ENCODE measurements around the gene MEGF10. TPM values are rescaled to one million over a fixed set of nuclear protein-coding genes. Genes with fewer than 3 reads are reported as not detected.

MEGF10 gene
- total and polyA plus RNA-seq, 2 experiments from 2014 or later = 1.7 to 8.2 TPM

GRCh38 chr5:127367029-127367428 lies 76.4 kb downstream of the MEGF10 start:
- no peak overlapping the region for H3K4me3 ChIP-seq
- peaks cover 14% of the 10 kb centered on the region for H3K4me1 ChIP-seq (ENCODE audit: low read depth)
- no peaks in the 10 kb centered on the region for H3K36me3 ChIP-seq
- no peaks in the 10 kb centered on the region for H3K9me3 ChIP-seq (ENCODE audit: low read depth)
- no peak for TF ChIP-seq CTCF (IDR thresholded peaks at IDR 0.05; ENCODE audit: low read depth, low read length)
- H3K27me3 ChIP-seq = no peaks in the 10 kb centered on the region
- no peak overlapping the region for H3K27ac ChIP-seq
- DNase-seq (ENCODE audit: low read depth in 1 of 2, low spot score in 1 of 2) = no peak

GRCh38 chr5:127367946-127368465 lies 77.4 kb downstream of the MEGF10 start:
- H3K4me3 ChIP-seq = no peak overlapping the region
- no peaks in the 10 kb centered on the region for H3K36me3 ChIP-seq
- H3K27ac ChIP-seq = no peak overlapping the region
- H3K4me1 ChIP-seq (ENCODE audit: low read depth) = peaks cover 14% of the 10 kb centered on the region
- no peaks in the 10 kb centered on the region for H3K9me3 ChIP-seq (ENCODE audit: low read depth)
- H3K27me3 ChIP-seq = no peaks in the 10 kb centered on the region
- no peak for DNase-seq (ENCODE audit: low read depth in 1 of 2, low spot score in 1 of 2)
- no peak for TF ChIP-seq CTCF (IDR thresholded peaks at IDR 0.05; ENCODE audit: low read depth, low read length)

GRCh38 chr5:127369796-127370195 lies 79.2 kb downstream of the MEGF10 start:
- peak overlapping the region; percentile 4 for H3K27ac ChIP-seq
- no peaks in the 10 kb centered on the region for H3K36me3 ChIP-seq
- H3K27me3 ChIP-seq = no peaks in the 10 kb centered on the region

GRCh38 chr5:127370631-127371030 lies 80.0 kb downstream of the MEGF10 start:
- no peaks in the 10 kb centered on the region for H3K9me3 ChIP-seq (ENCODE audit: low read depth)
- H3K4me1 ChIP-seq (ENCODE audit: low read depth) = peaks cover 14% of the 10 kb centered on the region
- H3K27me3 ChIP-seq = no peaks in the 10 kb centered on the region
- H3K27ac ChIP-seq = no peak overlapping the region
- no peaks in the 10 kb centered on the region for H3K36me3 ChIP-seq
- DNase-seq (ENCODE audit: low read depth in 1 of 2, low spot score in 1 of 2) = no peak
- H3K4me3 ChIP-seq = no peak overlapping the region
- TF ChIP-seq CTCF (IDR thresholded peaks at IDR 0.05; ENCODE audit: low read depth, low read length) = no peak

More at GRCh38 chr5:127369796-127370195, 79.2 kb downstream of the MEGF10 start:
- no peak overlapping the region for H3K4me3 ChIP-seq
- H3K4me1 ChIP-seq (ENCODE audit: low read depth) = peaks cover 14% of the 10 kb centered on the region
- peak in 1 of 2 donors; percentile 18 for DNase-seq (ENCODE audit: low read depth in 1 of 2, low spot score in 1 of 2)
- H3K9me3 ChIP-seq (ENCODE audit: low read depth) = no peaks in the 10 kb centered on the region
- TF ChIP-seq CTCF (IDR thresholded peaks at IDR 0.05; ENCODE audit: low read depth, low read length) = no peak

GRCh38 chr5:127373858-127374491 lies 83.4 kb downstream of the MEGF10 start:
- Histone ChIP-seq H3K27ac (no peak overlapping the region), H3K9me3 (ENCODE audit: low read depth) (no peaks in the 10 kb centered on the region), H3K36me3 (no peaks in the 10 kb centered on the region), H3K27me3 (no peaks in the 10 kb centered on the region), H3K4me3 (no peak overlapping the region), H3K4me1 (ENCODE audit: low read depth) (peaks cover 17% of the 10 kb centered on the region)
- DNase-seq (ENCODE audit: low read depth in 1 of 2, low spot score in 1 of 2) = no peak
- peak; percentile 27 for TF ChIP-seq CTCF (IDR thresholded peaks at IDR 0.05; ENCODE audit: low read depth, low read length)
